Astrocyte (in vitro differentiated cells and primary cell): ENCODE measurements around the gene TMEM178B.

Experiments used
- EZH2 ChIP-seq: IDR thresholded peaks from 2 replicates; pipeline ENCODE4 v1.6.1; 2012; ENCODE audit warnings: mild to moderate bottlenecking, low read length, inconsistent platforms; ENCODE audit not compliant: insufficient read depth
- TF ChIP-seq, protein P1 (sequence below): IDR thresholded peaks from 2 replicates; pipeline ENCODE4 v1.5.1; 2011; ENCODE audit warnings: low read depth, mild to moderate bottlenecking, inconsistent platforms, low read length, moderate library complexity; ENCODE audit not compliant: insufficient read depth

DNA sequence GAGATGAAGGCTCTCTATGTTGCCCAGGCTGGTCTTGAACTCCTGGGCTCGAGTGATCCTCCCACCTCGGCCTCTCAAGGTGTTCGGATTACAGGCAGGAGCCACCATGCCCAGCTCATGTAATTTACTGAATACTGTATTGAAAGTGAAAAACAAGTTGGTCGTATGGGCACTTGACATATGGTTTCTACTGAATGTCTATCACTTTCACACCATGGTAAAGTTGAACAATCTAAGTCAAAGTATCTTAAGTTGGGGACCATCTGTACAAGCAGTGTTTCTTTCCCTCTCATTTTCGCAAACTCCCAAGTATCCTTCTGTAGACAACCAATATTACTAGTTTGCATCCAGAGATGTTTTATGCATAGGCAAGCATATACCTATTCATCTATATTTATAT lies 116.6 kb downstream of the TMEM178B start:
- TF ChIP-seq, protein P1, sequence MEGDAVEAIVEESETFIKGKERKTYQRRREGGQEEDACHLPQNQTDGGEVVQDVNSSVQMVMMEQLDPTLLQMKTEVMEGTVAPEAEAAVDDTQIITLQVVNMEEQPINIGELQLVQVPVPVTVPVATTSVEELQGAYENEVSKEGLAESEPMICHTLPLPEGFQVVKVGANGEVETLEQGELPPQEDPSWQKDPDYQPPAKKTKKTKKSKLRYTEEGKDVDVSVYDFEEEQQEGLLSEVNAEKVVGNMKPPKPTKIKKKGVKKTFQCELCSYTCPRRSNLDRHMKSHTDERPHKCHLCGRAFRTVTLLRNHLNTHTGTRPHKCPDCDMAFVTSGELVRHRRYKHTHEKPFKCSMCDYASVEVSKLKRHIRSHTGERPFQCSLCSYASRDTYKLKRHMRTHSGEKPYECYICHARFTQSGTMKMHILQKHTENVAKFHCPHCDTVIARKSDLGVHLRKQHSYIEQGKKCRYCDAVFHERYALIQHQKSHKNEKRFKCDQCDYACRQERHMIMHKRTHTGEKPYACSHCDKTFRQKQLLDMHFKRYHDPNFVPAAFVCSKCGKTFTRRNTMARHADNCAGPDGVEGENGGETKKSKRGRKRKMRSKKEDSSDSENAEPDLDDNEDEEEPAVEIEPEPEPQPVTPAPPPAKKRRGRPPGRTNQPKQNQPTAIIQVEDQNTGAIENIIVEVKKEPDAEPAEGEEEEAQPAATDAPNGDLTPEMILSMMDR, result no peak
- no peak for TF ChIP-seq EZH2
